ENCODE results near the gene ZFPM1. TPM values are rescaled to one million over a fixed set of nuclear protein-coding genes. Genes with fewer than 3 reads are reported as not detected.

The ZFPM1 gene
- total and polyA plus RNA-seq, 2 of the 8 experiments (the other 6 are each of a cell fraction or from before 2014, with no cell fraction given) = 0.74 to 4.8 TPM

DNA sequence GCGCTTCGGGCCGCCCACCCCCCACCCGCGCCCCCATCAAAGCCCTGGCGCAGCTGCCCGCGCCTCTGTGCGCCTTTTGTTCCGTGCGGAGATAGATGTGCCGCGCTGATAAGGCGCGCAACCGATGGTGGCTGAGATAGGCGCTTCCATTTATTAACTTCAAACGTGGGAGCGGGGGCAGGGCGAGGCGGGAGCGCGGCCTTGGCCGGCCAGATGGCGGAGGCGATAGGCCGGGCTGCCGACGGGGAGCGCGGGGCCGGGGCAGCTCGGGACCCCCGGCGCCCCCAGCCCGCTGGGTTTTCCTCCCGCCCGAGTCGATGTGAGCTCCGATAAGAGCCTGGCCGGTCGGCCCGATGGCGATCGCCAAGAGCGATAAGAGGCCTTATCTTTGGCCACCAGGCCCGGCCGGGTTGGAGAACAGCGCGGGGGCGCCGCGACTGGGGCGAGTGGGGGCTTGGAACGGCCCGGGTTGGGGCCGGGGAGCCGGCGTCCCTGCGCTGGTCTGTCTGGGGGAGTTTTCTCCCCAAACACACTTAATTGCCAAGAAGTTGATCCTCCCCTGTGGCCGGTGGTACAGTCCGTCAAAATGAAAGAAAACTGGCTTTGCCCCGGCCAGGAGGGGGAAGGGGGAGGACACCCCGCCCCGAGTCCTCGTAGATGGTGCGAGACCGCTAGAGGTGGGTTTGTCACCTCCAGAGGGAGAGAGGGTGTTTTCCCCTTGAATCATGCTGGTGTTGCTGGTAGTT, 2.7 kb downstream of the ZFPM1 start:
- Histone ChIP-seq H3K14ac (ENCODE audit: insufficient read length) (no peak overlapping the region), H3K18ac (ENCODE audit: extremely low read depth, low read length) (peak overlapping the region; percentile 71), H3K9me3 (ENCODE audit: insufficient read depth in 2 of 2, low read depth in 1 of 2, low read length in 1 of 2) (no peaks in the 10 kb centered on the region), H4K20me1 (replicated peaks in 1 of 2; ENCODE audit: control insufficient read depth in 1 of 2, insufficient read depth in 2 of 2, low read length in 2 of 2) (peaks cover 14 to 17% of the 10 kb centered on the region in 2 experiments), H3K79me2 (ENCODE audit: control insufficient read depth in 1 of 2, insufficient read depth in 2 of 2, low read length in 2 of 2) (0 out of 4 replicates have a peak, but pooled peaks cover 0 to 3% of the 10 kb centered on the region in 2 experiments), H2BK12ac (ENCODE audit: low read depth, low read length) (no peak overlapping the region), H2AFZ (ENCODE audit: low read length) (no peak overlapping the region), H3K23me2 (ENCODE audit: low read depth, low read length) (peaks cover 4% of the 10 kb centered on the region; the same call in 1 of the 2 replicates), H3K56ac (replicated peaks; ENCODE audit: insufficient read length, low read depth, low read length) (no peak overlapping the region), H2BK20ac (ENCODE audit: low read length) (no peak overlapping the region), H4K91ac (replicated peaks; ENCODE audit: insufficient read length, low read length) (no peak overlapping the region), H3K79me1 (ENCODE audit: low read depth, low read length) (peaks cover 2% of the 10 kb centered on the region; the same call in 1 of the 2 replicates), H3K23ac (ENCODE audit: insufficient read length) (no peak overlapping the region), H3K4me3 (ENCODE audit: extremely low read depth in 1 of 4, insufficient read depth in 2 of 4, low read depth in 3 of 4, low read length in 4 of 4) (peak overlapping the region; percentile 34 to 73 (median 40)), H2BK5ac (ENCODE audit: low read depth, low read length) (no peak overlapping the region), H3K36me3 (ENCODE audit: control insufficient read depth in 2 of 4, insufficient read depth in 4 of 4, low read length in 3 of 4) (peaks cover 0 to 4% (median 0%) of the 10 kb centered on the region in 4 experiments; a peak in 1 of 8 replicates), H3K9ac (replicated peaks in 1 of 4; ENCODE audit: extremely low read depth in 1 of 4, low read depth in 3 of 4, low read length in 3 of 4) (peak overlapping the region in 3 of 4 experiments; percentile 20 to 32 (median 28); a peak in 1 of 7 replicates), H4K8ac (ENCODE audit: extremely low read depth, insufficient read depth, low read length) (peak overlapping the region; percentile 65; the same call in 1 of the 2 replicates), H4K5ac (ENCODE audit: insufficient read length, low read depth, low read length) (no peak overlapping the region), H2BK15ac (ENCODE audit: low read length) (no peak overlapping the region), H3K4me1 (replicated peaks in 1 of 4; ENCODE audit: control insufficient read depth in 3 of 4, insufficient read depth in 4 of 4, low read length in 3 of 4) (peaks cover 0 to 27% (median 13%) of the 10 kb centered on the region in 4 experiments; a peak in 6 of 7 replicates), H3K4ac (replicated peaks; ENCODE audit: insufficient read length, low read depth, low read length) (no peak overlapping the region), H2AK5ac (ENCODE audit: low read depth, low read length) (no peak overlapping the region), H2BK120ac (replicated peaks; ENCODE audit: low read depth, low read length) (no peak overlapping the region), H3K27ac (ENCODE audit: low read depth, low read length) (no peak overlapping the region), H3K4me2 (ENCODE audit: insufficient read depth in 1 of 2, low read depth in 2 of 2, low read length in 2 of 2) (peak overlapping the region; percentile 79 to 86), H3K27me3 (replicated peaks in 1 of 4; ENCODE audit: control insufficient read depth in 3 of 4, extremely low read depth in 1 of 4, insufficient read depth in 3 of 4, low read length in 3 of 4) (peaks cover 29 to 57% (median 54%) of the 10 kb centered on the region in 4 experiments)
- FAIRE-seq = no peak
- ChIA-PET CTCF (ENCODE audit: partially characterized antibody) (interaction anchor here (0.9 to 2.1 kb wide), 6 partner anchors 18 to 90 kb away, joined by 3 to 8 read pairs (median 3); no protein-coding TSS in a partner anchor), POLR2A (ENCODE audit: partially characterized antibody) (no interaction called here)
- WGBS, 2 experiments (ENCODE audit: extremely low coverage in 1 of 2, insufficient coverage in 1 of 2, insufficient read length in 1 of 2, insufficient replicate concordance in 2 of 2, low coverage in 1 of 2, low lambda C conversion rate in 2 of 2, missing lambda C conversion rate in 1 of 2) = 1% methylated on average over 14 of the region's 68 CpGs; no CpG with 5 or more reads in 1 of the 2 experiments
- DNase-seq (ENCODE audit: low read depth in 1 of 2, low spot score in 2 of 2) = peak in 1 of 2 experiments; percentile 67
- TF ChIP-seq KDM1A (IDR thresholded peaks at IDR 0.05; ENCODE audit: borderline replicate concordance, low read length) (0 out of 2 replicates have a peak, but pooled peaks have one; percentile 8), ASH2L (IDR thresholded peaks at IDR 0.05; ENCODE audit: low read length) (peak; percentile 26), CTBP2 (IDR thresholded peaks at IDR 0.05; ENCODE audit: borderline replicate concordance, insufficient read depth, insufficient read length, low read length) (no peak), KDM4A (IDR thresholded peaks at IDR 0.05; ENCODE audit: low read depth, low read length, severe bottlenecking) (peak; percentile 75)
